ENCODE measurements around the gene ZBTB1.

ZBTB1 gene

GRCh38 chr14:64493455-64493854, 11.1 kb upstream of the ZBTB1 start:
- DNase-seq (ENCODE audit: low read depth in 2 of 2): no peak
- no peak for TF ChIP-seq CTCF (IDR thresholded peaks at IDR 0.05; ENCODE audit: low read depth, low read length)
- H3K4me3 ChIP-seq (replicated peaks in 1 of 2; ENCODE audit: low read depth in 2 of 2, low read length in 2 of 2): no peak overlapping the region

GRCh38 chr14:64495252-64495651, 9.3 kb upstream of the ZBTB1 start:
- H3K4me3 ChIP-seq (replicated peaks in 1 of 2; ENCODE audit: low read depth in 2 of 2, low read length in 2 of 2): no peak overlapping the region
- no peak for TF ChIP-seq CTCF (IDR thresholded peaks at IDR 0.05; ENCODE audit: low read depth, low read length)
- DNase-seq (ENCODE audit: low read depth in 2 of 2): no peak

- DNase-seq (ENCODE audit: low read depth in 2 of 2): no peak
- TF ChIP-seq CTCF (IDR thresholded peaks at IDR 0.05; ENCODE audit: low read depth, low read length): no peak
- H3K4me3 ChIP-seq (replicated peaks in 1 of 2; ENCODE audit: low read depth in 2 of 2, low read length in 2 of 2): no peak overlapping the region
Measured at GRCh38 chr14:64496764-64497163, 7.8 kb upstream of the ZBTB1 start.

GRCh38 chr14:64500088-64500487, 4.5 kb upstream of the ZBTB1 start:
- no peak for TF ChIP-seq CTCF (IDR thresholded peaks at IDR 0.05; ENCODE audit: low read depth, low read length)
- DNase-seq (ENCODE audit: low read depth in 2 of 2): peak in 1 of 2 donors; percentile 40
- H3K4me3 ChIP-seq (replicated peaks in 1 of 2; ENCODE audit: low read depth in 2 of 2, low read length in 2 of 2): no peak overlapping the region

- DNase-seq (ENCODE audit: low read depth in 2 of 2): peak; percentile 70 to 87
- H3K4me3 ChIP-seq (replicated peaks in 1 of 2; ENCODE audit: low read depth in 2 of 2, low read length in 2 of 2): peak overlapping the region in 1 of 2 donors; percentile 4
- peak; percentile 22 for TF ChIP-seq CTCF (IDR thresholded peaks at IDR 0.05; ENCODE audit: low read depth, low read length)
Measured at GRCh38 chr14:64501411-64502171, 3.0 kb upstream of the ZBTB1 start.

GRCh38 chr14:64502456-64502855, 2.1 kb upstream of the ZBTB1 start:
- no peak for DNase-seq (ENCODE audit: low read depth in 2 of 2)
- no peak for TF ChIP-seq CTCF (IDR thresholded peaks at IDR 0.05; ENCODE audit: low read depth, low read length)
- peak overlapping the region; percentile 87 to 88 for H3K4me3 ChIP-seq (replicated peaks in 1 of 2; ENCODE audit: low read depth in 2 of 2, low read length in 2 of 2)

All from cardiac fibroblast (primary cell).